ENCODE measurements around the gene TMEM203. TPM values are rescaled to one million over a fixed set of nuclear protein-coding genes. Genes with fewer than 3 reads are reported as not detected.

TMEM203 gene
- total RNA-seq, 1 donor from 2014 or later: 36.2 TPM

- peaks cover 25% of the 10 kb centered on the region for H3K4me1 Mint-ChIP-seq (ENCODE audit: low read depth)
- H3K36me3 Mint-ChIP-seq (ENCODE audit: insufficient read depth): peaks cover 3% of the 10 kb centered on the region
- peak overlapping the region; percentile 93 for H3K27ac Mint-ChIP-seq
- H3K9me3 Mint-ChIP-seq (ENCODE audit: low read depth): no peaks in the 10 kb centered on the region
- no peak for DNase-seq (ENCODE audit: low spot score, unreplicated experiment)
- H3K4me3 Mint-ChIP-seq (ENCODE audit: low read depth): peak overlapping the region; percentile 93
- H3K27me3 Mint-ChIP-seq: no peaks in the 10 kb centered on the region
- TF ChIP-seq CTCF (IDR thresholded peaks at IDR 0.05; ENCODE audit: unreplicated experiment): no peak
These were observed 720 bp downstream of the TMEM203 start for GRCh38 chr9:137204731-137205125.

GRCh38 chr9:137202966-137203365 lies 2.5 kb downstream of the TMEM203 start:
- no peaks in the 10 kb centered on the region for H3K27me3 Mint-ChIP-seq
- no peaks in the 10 kb centered on the region for H3K9me3 Mint-ChIP-seq (ENCODE audit: low read depth)
- TF ChIP-seq CTCF (IDR thresholded peaks at IDR 0.05; ENCODE audit: unreplicated experiment): no peak
- peak overlapping the region; percentile 24 for H3K4me3 Mint-ChIP-seq (ENCODE audit: low read depth)
- peaks cover 34% of the 10 kb centered on the region for H3K4me1 Mint-ChIP-seq (ENCODE audit: low read depth)
- H3K36me3 Mint-ChIP-seq (ENCODE audit: insufficient read depth): peaks cover 3% of the 10 kb centered on the region
- H3K27ac Mint-ChIP-seq: peak overlapping the region; percentile 90
- DNase-seq (ENCODE audit: low spot score, unreplicated experiment): no peak

GRCh38 chr9:137201205-137201868 lies 4.1 kb downstream of the TMEM203 start:
- Mint-ChIP-seq H3K36me3 (ENCODE audit: insufficient read depth) (no peaks in the 10 kb centered on the region), H3K27ac (peak overlapping the region; percentile 85), H3K9me3 (ENCODE audit: low read depth) (no peaks in the 10 kb centered on the region), H3K4me1 (ENCODE audit: low read depth) (peaks cover 31% of the 10 kb centered on the region), H3K27me3 (no peaks in the 10 kb centered on the region), H3K4me3 (ENCODE audit: low read depth) (peak overlapping the region; percentile 77)
- DNase-seq (ENCODE audit: low spot score, unreplicated experiment): no peak
- TF ChIP-seq CTCF (IDR thresholded peaks at IDR 0.05; ENCODE audit: unreplicated experiment): no peak

GRCh38 chr9:137200311-137201204 lies 4.9 kb downstream of the TMEM203 start, which contains the start of gene TPRN:
Gene TPRN (minus strand): TSS chr9:137200741. CDS start chr9:137200711, 30 bp downstream.
- no peaks in the 10 kb centered on the region for H3K36me3 Mint-ChIP-seq (ENCODE audit: insufficient read depth)
- peak within 1 kb of the TSS; percentile 85 for H3K27ac Mint-ChIP-seq
- H3K4me1 Mint-ChIP-seq (ENCODE audit: low read depth): peaks cover 26% of the 10 kb centered on the region
- TF ChIP-seq CTCF (IDR thresholded peaks at IDR 0.05; ENCODE audit: unreplicated experiment): no peak
- H3K9me3 Mint-ChIP-seq (ENCODE audit: low read depth): no peaks in the 10 kb centered on the region
- peak; percentile 98 for DNase-seq (ENCODE audit: low spot score, unreplicated experiment)
- no peaks in the 10 kb centered on the region for H3K27me3 Mint-ChIP-seq
- peak within 1 kb of the TSS; percentile 82 for H3K4me3 Mint-ChIP-seq (ENCODE audit: low read depth)

- peaks cover 26% of the 10 kb centered on the region for H3K4me1 Mint-ChIP-seq (ENCODE audit: low read depth)
- no peaks in the 10 kb centered on the region for H3K36me3 Mint-ChIP-seq (ENCODE audit: insufficient read depth)
These were observed 5.9 kb downstream of the TMEM203 start for GRCh38 chr9:137199411-137200121.

More at GRCh38 chr9:137199411-137200121, 5.9 kb downstream of the TMEM203 start:
- TF ChIP-seq CTCF (IDR thresholded peaks at IDR 0.05; ENCODE audit: unreplicated experiment): no peak
- Mint-ChIP-seq H3K4me3 (ENCODE audit: low read depth) (peak overlapping the region; percentile 82), H3K27ac (no peak overlapping the region), H3K9me3 (ENCODE audit: low read depth) (no peaks in the 10 kb centered on the region), H3K27me3 (no peaks in the 10 kb centered on the region)
- DNase-seq (ENCODE audit: low spot score, unreplicated experiment): no peak
